Fibroblast of lung (primary cell): Measurements from ENCODE around the gene BCO2.

Experiments
- EZH2 ChIP-seq: IDR thresholded peaks from 2 replicates; pipeline ENCODE4 v1.5.1; 2012; ENCODE audit warnings: low read length, control low read depth, mild to moderate bottlenecking; ENCODE audit errors: missing control alignments
- TF ChIP-seq, protein P1 (sequence below), 2 donors: IDR thresholded peaks in 1 of 2; conservative IDR thresholded peaks in 1 of 2; 1 replicate in 1 of 2; 2 replicates in 1 of 2; pipeline ENCODE4 v1.5.1; 2011 to 2012; ENCODE audit warnings: low read length in 2 of 2, control low read depth in 1 of 2, inconsistent platforms in 1 of 2, low read depth in 1 of 2, mild to moderate bottlenecking in 1 of 2

DNA sequence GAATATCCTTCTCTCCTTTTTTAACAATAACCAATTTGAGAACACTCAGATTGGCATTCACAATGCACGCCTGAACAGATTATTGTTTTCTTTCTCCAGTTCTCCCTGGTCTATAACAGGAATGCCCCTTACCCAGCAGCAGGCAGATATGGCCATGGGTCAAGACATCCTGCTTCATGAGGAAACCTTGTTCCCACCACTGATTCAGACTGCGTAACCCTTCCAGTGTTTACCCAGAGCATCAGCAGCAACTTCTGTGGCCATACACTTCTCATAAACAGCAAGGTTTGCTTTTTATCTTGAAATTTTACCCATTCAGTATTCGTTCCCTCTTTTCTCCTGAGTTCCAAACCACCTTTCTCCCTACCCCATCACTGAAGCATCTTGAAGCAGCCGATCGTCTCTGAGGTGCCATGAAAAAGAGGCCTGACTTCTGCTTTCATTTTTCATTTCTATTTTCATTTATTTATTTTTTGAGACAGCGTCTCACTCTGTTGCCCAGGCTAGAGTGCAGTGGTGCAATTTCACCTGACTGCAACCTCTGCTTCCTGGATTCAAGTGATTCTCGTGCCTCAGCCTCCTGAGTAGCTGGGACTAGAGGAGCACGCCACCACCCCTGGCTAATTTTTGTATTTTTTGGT, 60.6 kb downstream of the BCO2 start:
- TF ChIP-seq, protein P1, sequence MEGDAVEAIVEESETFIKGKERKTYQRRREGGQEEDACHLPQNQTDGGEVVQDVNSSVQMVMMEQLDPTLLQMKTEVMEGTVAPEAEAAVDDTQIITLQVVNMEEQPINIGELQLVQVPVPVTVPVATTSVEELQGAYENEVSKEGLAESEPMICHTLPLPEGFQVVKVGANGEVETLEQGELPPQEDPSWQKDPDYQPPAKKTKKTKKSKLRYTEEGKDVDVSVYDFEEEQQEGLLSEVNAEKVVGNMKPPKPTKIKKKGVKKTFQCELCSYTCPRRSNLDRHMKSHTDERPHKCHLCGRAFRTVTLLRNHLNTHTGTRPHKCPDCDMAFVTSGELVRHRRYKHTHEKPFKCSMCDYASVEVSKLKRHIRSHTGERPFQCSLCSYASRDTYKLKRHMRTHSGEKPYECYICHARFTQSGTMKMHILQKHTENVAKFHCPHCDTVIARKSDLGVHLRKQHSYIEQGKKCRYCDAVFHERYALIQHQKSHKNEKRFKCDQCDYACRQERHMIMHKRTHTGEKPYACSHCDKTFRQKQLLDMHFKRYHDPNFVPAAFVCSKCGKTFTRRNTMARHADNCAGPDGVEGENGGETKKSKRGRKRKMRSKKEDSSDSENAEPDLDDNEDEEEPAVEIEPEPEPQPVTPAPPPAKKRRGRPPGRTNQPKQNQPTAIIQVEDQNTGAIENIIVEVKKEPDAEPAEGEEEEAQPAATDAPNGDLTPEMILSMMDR (conservative IDR thresholded peaks at IDR 0.05 in 1 of 2, IDR thresholded peaks at IDR 0.05 in 1 of 2; ENCODE audit: low read depth in 1 of 2, low read length in 2 of 2), result no peak
- TF ChIP-seq EZH2, result no peak
